Activated CD4-positive, alpha-beta T cell treated with anti-CD3 and anti-CD28 coated beads, Interleukin-2, amount 50 U/mL, for 1 hour (primary cell): Measurements from ENCODE around the gene FARSA.
"Not testable (repeated sequence)": the region's sequence is repeated elsewhere in the genome, so short reads cannot be mapped to it uniquely, and the experiment has no call there.

Experiments
- DNase-seq: peaks from one replicate; pipeline ENCODE4 v3.0.0-alpha.2; 2020

Gene FARSA

GRCh38 chr19:12937093-12937926 is 3.8 kb upstream of the FARSA start:
- no peak for DNase-seq

GRCh38 chr19:12936582-12936981 is 3.1 kb upstream of the FARSA start:
- DNase-seq, result no peak

GRCh38 chr19:12935071-12935470 is 1.6 kb upstream of the FARSA start:
- DNase-seq, result no peak

GRCh38 chr19:12932392-12933286 is 872 bp downstream of the FARSA start:
- DNase-seq, result no peak

- DNase-seq, result no peak
These were observed 3.4 kb downstream of the FARSA start for GRCh38 chr19:12930002-12930645.

GRCh38 chr19:12924621-12925310 is 8.7 kb downstream of the FARSA start:
- no peak for DNase-seq

GRCh38 chr19:12922959-12923358 is 10.6 kb downstream of the FARSA start:
- no peak for DNase-seq

- DNase-seq, result no peak
These were observed 12.5 kb downstream of the FARSA start for GRCh38 chr19:12921047-12921446.

GRCh38 chr19:12918253-12918652 is 15.3 kb downstream of the FARSA start:
- DNase-seq, result no peak

GRCh38 chr19:12915860-12916259 is 17.7 kb downstream of the FARSA start:
- not testable (repeated sequence) for DNase-seq

- peak; percentile 57 for DNase-seq
These were observed 19.4 kb downstream of the FARSA start for GRCh38 chr19:12913851-12914690.

GRCh38 chr19:12913011-12913561 is 20.4 kb downstream of the FARSA start:
- DNase-seq, result no peak

- DNase-seq, result no peak
These were observed 20.9 kb downstream of the FARSA start for GRCh38 chr19:12912571-12912970.

GRCh38 chr19:12907166-12907565 is 26.3 kb downstream of the FARSA start:
- DNase-seq, result no peak

- no peak for DNase-seq
These were observed 33.5 kb downstream of the FARSA start for GRCh38 chr19:12899891-12900518.

- no peak for DNase-seq
These were observed 37.1 kb downstream of the FARSA start for GRCh38 chr19:12896460-12896859.

GRCh38 chr19:12893582-12893981 is 39.9 kb downstream of the FARSA start:
- DNase-seq, result no peak

GRCh38 chr19:12891553-12892021 is 41.9 kb downstream of the FARSA start:
- no peak for DNase-seq

GRCh38 chr19:12890787-12891552 is 42.5 kb downstream of the FARSA start, which contains the start of gene GCDH:
TSS of gene GCDH (plus strand) at chr19:12891160. CDS start at chr19:12891305, 145 bp downstream.
- DNase-seq, result peak; percentile 95

GRCh38 chr19:12890299-12890786 is 43.2 kb downstream of the FARSA start:
- not testable (repeated sequence) for DNase-seq
